HG03354 (cell line): ENCODE measurements around the gene GNL2.
"Not testable (repeated sequence)": the region's sequence is repeated elsewhere in the genome, so short reads cannot be mapped to it uniquely, and the experiment has no call there.

ENCODE experiments used
- ATAC-seq: cut with Tn5 transposase; IDR thresholded peaks from one replicate; pipeline ENCODE4 v1.9.1; 2021; ENCODE audit warnings: mild to moderate bottlenecking; ENCODE audit not compliant: unreplicated experiment, poor library complexity, severe bottlenecking

The GNL2 gene

DNA sequence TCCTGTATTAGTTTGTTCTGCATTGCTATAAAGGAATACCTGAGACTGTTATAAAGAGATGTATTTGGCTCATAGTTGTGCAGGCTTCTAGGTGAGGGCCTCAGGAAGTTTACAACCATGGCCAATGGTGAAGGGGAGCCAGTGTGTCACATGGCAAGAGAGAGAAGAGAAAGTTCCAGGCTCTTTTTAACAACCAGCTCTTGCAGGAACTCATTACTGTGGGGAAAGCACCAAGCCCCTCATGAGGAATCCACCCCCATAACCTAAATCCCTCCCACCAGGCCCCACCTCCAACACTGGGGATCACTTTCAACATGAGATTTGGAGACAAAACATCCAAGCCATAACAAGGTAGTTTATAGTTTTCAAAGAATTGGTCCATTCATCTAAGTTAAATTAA is 76.1 kb downstream of the GNL2 start:
- no peak for ATAC-seq

GRCh38 chr1:37518929-37519328 is 76.8 kb downstream of the GNL2 start:
- ATAC-seq = not testable (repeated sequence)

DNA sequence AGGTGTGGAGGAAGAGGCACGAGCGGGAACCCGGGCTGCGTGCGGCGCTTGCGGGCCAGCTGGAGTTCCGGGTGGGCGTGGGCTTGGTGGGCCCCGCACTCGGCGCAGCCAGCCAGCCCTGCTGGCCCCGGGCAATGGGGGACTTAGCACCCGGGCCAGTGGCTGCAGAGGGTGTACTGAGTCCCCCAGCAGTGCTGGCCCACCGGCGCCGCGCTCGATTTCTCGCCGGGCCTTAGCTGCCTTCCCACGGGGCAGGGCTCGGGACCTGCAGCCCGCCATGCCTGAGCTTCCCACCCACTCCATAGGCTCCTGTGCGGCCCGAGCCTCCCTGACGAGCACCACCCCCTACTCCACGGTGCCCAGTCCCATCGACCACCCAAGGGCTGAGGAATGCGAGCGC is 77.5 kb downstream of the GNL2 start:
- not testable (repeated sequence) for ATAC-seq

GRCh38 chr1:37517569-37517968 is 78.2 kb downstream of the GNL2 start:
- ATAC-seq = no peak
